HepG2 (cell line): ENCODE results near the gene NDUFB3. TPM values are rescaled to one million over a fixed set of nuclear protein-coding genes. Genes with fewer than 3 reads are reported as not detected.
A peak's percentile ranks its signal among the peaks of the same experiment; 100 is the strongest.

Experiments used
- CHD4 ChIP-seq: fragments of 200-600 bp; sonication (generic); IDR thresholded peaks from 2 replicates; pipeline ENCODE4 v1.7.0; 2017; ENCODE audit warnings: mild to moderate bottlenecking, low read length, borderline replicate concordance
- FOXA1 ChIP-seq, 2 experiments: fragments of 450-650 bp in 1 of 2; sonication (generic) in 1 of 2; formaldehyde crosslinking in 1 of 2; IDR thresholded peaks; 2 replicates each; pipeline versions ENCODE4 v1.4.0 to v1.6.1; 2016 to 2020; ENCODE audit warnings: missing genetic modification reagents in 1 of 2
- GABPB1 ChIP-seq: IDR thresholded peaks from 2 replicates; pipeline ENCODE4 v1.6.1; 2016; ENCODE audit warnings: mild to moderate bottlenecking, missing genetic modification reagents, moderate library complexity, missing compliant biosample characterization
- HDAC2 ChIP-seq: sonication (generic); formaldehyde crosslinking; IDR thresholded peaks from 2 replicates; pipeline ENCODE4 v1.4.0; 2020; ENCODE audit warnings: missing genetic modification reagents
- KLF11 ChIP-seq: IDR thresholded peaks from 2 replicates; pipeline ENCODE4 v1.6.1; 2016; ENCODE audit warnings: missing compliant biosample characterization
- MXD4 ChIP-seq: IDR thresholded peaks from 2 replicates; pipeline ENCODE4 v1.6.1; 2016; ENCODE audit warnings: mild to moderate bottlenecking, missing biosample characterization, missing genetic modification reagents
- PRDM15 ChIP-seq: sonication (generic); formaldehyde crosslinking; IDR thresholded peaks from 2 replicates; pipeline ENCODE4 v1.4.0; 2020; ENCODE audit warnings: missing genetic modification reagents
- SMYD3 ChIP-seq: sonication (generic); formaldehyde crosslinking; IDR thresholded peaks from 2 replicates; pipeline ENCODE4 v1.8.1; 2023; ENCODE audit warnings: mild to moderate bottlenecking, missing genetic modification reagents
- TAF1 ChIP-seq: sonication (generic); formaldehyde crosslinking; IDR thresholded peaks from 2 replicates; pipeline ENCODE4 v1.4.0; 2020; ENCODE audit warnings: missing genetic modification reagents
- U2AF1 ChIP-seq: fragments of 200-400 bp; formaldehyde crosslinking; optimal IDR thresholded peaks from 2 replicates; pipeline ENCODE3; 2017; ENCODE audit warnings: mild to moderate bottlenecking, low read depth, low read length
- XBP1 ChIP-seq: sonication (generic); formaldehyde crosslinking; IDR thresholded peaks from 2 replicates; pipeline ENCODE4 v1.5.0; 2020; ENCODE audit warnings: missing genetic modification reagents
- ZFP41 ChIP-seq: sonication (generic); formaldehyde crosslinking; IDR thresholded peaks from 2 replicates; pipeline ENCODE4 v1.4.0; 2020; ENCODE audit warnings: mild to moderate bottlenecking, missing genetic modification reagents, borderline replicate concordance
- ZGPAT ChIP-seq: IDR thresholded peaks from 2 replicates; pipeline ENCODE4 v1.6.1; 2016; ENCODE audit warnings: mild to moderate bottlenecking
- ZNF17 ChIP-seq: sonication (generic); formaldehyde crosslinking; IDR thresholded peaks from 2 replicates; pipeline ENCODE4 v1.5.0; 2020; ENCODE audit warnings: mild to moderate bottlenecking, missing genetic modification reagents
- polyA plus RNA-seq, 8 experiments: library from polyadenylated mRNA; depleted of rRNA in 3 of 8; stranded (reverse) in 7 of 8; unstranded in 1 of 8; fragments of >200 nt; fragmentation: Illumina TruSeq in 4 of 8; extraction: Trizol in 4 of 8; gene quantifications; 2 replicates each; pipeline versions ENCODE4 v1.2.1 to v1.2.3, GENCODE V29; 2011 to 2016; ENCODE audit warnings: low read depth in 4 of 8, missing spikeins in 1 of 8, mixed read lengths in 1 of 8; ENCODE audit not compliant: insufficient read depth in 1 of 8
- total RNA-seq, 5 experiments: library from RNA; depleted of rRNA; stranded (reverse); fragments of >200 nt; fragmentation: Illumina TruSeq; extraction: Trizol; gene quantifications; 2 replicates each; pipeline ENCODE4 v1.2.3, GENCODE V29; 2016; ENCODE audit warnings: low read depth in 1 of 5
- TF ChIP-seq, protein P1 (sequence below): IDR thresholded peaks from 2 replicates; pipeline ENCODE4 v1.6.1; 2016; ENCODE audit warnings: missing genetic modification reagents, missing compliant biosample characterization
- TF ChIP-seq, protein P2 (sequence below): sonication (generic); formaldehyde crosslinking; IDR thresholded peaks from 2 replicates; pipeline ENCODE4 v1.4.0; 2020; ENCODE audit warnings: mild to moderate bottlenecking, low read depth, missing genetic modification reagents
- TF ChIP-seq, protein P3 (sequence below): sonication (generic); formaldehyde crosslinking; IDR thresholded peaks from 2 replicates; pipeline ENCODE4 v1.8.0; 2022; ENCODE audit warnings: mild to moderate bottlenecking, missing genetic modification reagents, moderate library complexity
- TF ChIP-seq, protein P4 (sequence below): sonication (generic); formaldehyde crosslinking; IDR thresholded peaks from 2 replicates; pipeline ENCODE4 v1.9.0; 2022; ENCODE audit warnings: low read depth, missing genetic modification reagents

Gene NDUFB3
- total and polyA plus RNA-seq, 2 of the 13 experiments (the other 11 are each of a cell fraction or from before 2014, with no cell fraction given): 50.7 to 159 TPM

GRCh38 chr2:201118121-201118960, 46.5 kb downstream of the NDUFB3 start (continued):
- TF ChIP-seq PRDM15 (no peak), GABPB1 (CRISPR knock-in tag) (peak; percentile 80), ZNF17 (CRISPR knock-in tag) (no peak), ZGPAT (CRISPR knock-in tag) (peak; percentile 83), CHD4 (peak; percentile 34; the same call in 1 of the 2 replicates), SMYD3 (CRISPR knock-in tag) (no peak), U2AF1 (peak; percentile 15), FOXA1 (IDR thresholded peaks at IDR 0.05) (no peak), FOXA1 (CRISPR knock-in tag; IDR thresholded peaks at IDR 0.05) (no peak; the same call in 1 of the 2 replicates), HDAC2 (CRISPR knock-in tag) (peak; percentile 90), KLF11 (CRISPR knock-in tag) (peak; percentile 38; the same call in 1 of the 2 replicates), ZFP41 (no peak), XBP1 (CRISPR knock-in tag) (no peak), TAF1 (CRISPR knock-in tag) (peak; percentile 64), MXD4 (CRISPR knock-in tag) (no peak)
- TF ChIP-seq, protein P1, sequence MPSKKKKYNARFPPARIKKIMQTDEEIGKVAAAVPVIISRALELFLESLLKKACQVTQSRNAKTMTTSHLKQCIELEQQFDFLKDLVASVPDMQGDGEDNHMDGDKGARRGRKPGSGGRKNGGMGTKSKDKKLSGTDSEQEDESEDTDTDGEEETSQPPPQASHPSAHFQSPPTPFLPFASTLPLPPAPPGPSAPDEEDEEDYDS (CRISPR knock-in tag): no peak
- TF ChIP-seq, protein P2, sequence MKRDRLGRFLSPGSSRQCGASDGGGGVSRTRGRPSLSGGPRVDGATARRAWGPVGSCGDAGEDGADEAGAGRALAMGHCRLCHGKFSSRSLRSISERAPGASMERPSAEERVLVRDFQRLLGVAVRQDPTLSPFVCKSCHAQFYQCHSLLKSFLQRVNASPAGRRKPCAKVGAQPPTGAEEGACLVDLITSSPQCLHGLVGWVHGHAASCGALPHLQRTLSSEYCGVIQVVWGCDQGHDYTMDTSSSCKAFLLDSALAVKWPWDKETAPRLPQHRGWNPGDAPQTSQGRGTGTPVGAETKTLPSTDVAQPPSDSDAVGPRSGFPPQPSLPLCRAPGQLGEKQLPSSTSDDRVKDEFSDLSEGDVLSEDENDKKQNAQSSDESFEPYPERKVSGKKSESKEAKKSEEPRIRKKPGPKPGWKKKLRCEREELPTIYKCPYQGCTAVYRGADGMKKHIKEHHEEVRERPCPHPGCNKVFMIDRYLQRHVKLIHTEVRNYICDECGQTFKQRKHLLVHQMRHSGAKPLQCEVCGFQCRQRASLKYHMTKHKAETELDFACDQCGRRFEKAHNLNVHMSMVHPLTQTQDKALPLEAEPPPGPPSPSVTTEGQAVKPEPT (CRISPR knock-in tag): peak; percentile 94
- TF ChIP-seq, protein P3, sequence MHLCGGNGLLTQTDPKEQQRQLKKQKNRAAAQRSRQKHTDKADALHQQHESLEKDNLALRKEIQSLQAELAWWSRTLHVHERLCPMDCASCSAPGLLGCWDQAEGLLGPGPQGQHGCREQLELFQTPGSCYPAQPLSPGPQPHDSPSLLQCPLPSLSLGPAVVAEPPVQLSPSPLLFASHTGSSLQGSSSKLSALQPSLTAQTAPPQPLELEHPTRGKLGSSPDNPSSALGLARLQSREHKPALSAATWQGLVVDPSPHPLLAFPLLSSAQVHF (CRISPR knock-in tag): no peak
- TF ChIP-seq, protein P4, sequence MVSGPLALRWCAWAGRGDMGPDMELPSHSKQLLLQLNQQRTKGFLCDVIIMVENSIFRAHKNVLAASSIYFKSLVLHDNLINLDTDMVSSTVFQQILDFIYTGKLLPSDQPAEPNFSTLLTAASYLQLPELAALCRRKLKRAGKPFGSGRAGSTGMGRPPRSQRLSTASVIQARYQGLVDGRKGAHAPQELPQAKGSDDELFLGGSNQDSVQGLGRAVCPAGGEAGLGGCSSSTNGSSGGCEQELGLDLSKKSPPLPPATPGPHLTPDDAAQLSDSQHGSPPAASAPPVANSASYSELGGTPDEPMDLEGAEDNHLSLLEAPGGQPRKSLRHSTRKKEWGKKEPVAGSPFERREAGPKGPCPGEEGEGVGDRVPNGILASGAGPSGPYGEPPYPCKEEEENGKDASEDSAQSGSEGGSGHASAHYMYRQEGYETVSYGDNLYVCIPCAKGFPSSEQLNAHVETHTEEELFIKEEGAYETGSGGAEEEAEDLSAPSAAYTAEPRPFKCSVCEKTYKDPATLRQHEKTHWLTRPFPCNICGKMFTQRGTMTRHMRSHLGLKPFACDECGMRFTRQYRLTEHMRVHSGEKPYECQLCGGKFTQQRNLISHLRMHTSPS (CRISPR knock-in tag): 0 out of 2 replicates have a peak, but pooled peaks have one; percentile 23
